HG03457 (cell line): Measurements from ENCODE around the gene EGLN2.
"Not testable (repeated sequence)": the region's sequence is repeated elsewhere in the genome, so short reads cannot be mapped to it uniquely, and the experiment has no call there.

ENCODE experiments used
- ATAC-seq: cut with Tn5 transposase; IDR thresholded peaks from one replicate; pipeline ENCODE4 v1.9.1; 2021; ENCODE audit warnings: moderate number of reproducible peaks; ENCODE audit not compliant: unreplicated experiment

The EGLN2 gene

DNA sequence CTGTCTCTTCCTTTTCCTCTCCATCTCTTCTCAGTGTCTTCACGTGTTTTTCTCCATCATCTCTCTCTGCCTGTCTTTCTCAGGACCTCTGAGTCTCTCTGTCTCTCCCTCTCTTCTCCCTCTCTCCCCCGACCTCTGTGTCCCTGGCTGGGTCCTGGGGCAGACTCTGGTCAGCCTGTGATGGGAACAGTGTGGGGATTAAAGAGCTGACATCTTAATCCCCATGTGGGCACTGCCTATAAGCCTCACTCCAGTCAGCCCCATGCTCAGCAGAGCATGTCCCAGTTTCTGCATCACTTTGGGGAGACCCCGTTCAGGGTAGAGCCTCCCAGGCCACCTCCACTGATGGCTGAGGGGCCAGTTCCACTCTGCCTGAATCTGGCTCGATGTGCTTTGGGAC, 16.2 kb downstream of the EGLN2 start:
- no peak for ATAC-seq

GRCh38 chr19:40818480-40819399, 19.7 kb downstream of the EGLN2 start:
- ATAC-seq: not testable (repeated sequence)

- not testable (repeated sequence) for ATAC-seq
Observed at GRCh38 chr19:40819479-40820234, 20.7 kb downstream of the EGLN2 start.

DNA sequence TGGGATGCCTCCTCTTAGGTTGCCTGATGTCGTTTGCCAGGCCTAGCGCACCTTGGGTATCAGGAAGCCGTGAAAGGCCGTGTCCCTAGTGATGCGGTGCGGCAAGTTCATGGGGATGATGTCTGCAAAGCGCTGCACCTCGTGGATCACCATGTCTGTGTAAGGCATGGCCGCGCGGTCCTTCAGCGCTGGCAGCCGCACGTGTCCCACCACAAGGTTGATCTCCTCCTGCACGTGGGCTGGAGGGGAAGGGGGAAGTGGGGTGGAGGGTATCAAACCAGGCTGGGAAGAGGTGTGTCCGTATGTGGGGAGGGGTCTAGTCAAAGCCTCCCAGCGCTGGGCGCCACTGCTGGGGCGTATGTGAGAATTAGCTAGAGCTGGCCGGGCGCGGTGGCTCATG, 23.2 kb downstream of the EGLN2 start:
- no peak for ATAC-seq

DNA sequence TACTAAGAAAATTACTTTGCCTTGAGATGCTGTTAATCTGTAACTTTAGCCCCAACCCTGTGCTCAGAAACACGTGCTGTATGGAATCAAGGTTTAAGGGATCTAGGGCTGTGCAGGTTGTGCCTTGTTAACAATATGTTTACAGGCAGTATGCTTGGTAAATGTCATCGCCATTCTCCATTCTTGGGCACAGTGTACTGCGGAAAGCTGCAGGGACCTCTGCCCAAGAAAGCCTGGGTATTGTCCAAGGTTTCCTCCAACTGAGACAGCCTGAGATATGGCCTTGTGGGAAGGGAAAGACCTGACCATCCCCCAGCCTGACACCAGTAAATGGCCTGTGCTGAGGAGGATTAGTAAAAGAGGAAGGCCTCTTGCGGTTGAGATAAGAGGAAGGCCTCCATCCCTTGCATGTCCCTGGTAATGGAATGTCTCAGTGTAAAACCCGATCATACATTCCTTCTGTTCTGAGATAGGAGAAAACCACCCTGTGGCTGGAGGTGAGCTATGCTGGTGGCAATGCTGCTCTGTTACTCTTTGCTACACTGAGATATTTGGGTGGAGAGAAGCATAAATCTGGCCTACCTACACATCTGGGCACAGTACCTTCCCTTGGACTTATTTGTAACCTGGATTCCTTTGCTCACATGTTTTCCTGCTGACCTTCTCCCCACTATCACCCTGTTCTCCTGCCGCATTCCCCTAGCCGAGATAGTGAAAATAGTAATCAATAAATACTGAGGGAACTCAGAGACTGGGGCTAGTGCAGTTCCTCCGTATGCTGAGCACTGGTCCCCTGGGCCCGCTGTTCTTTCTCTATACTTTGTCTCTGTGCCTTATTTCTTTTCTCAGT, 23.9 kb downstream of the EGLN2 start:
- not testable (repeated sequence) for ATAC-seq

- not testable (repeated sequence) for ATAC-seq
Observed at GRCh38 chr19:40824916-40825315, 25.9 kb downstream of the EGLN2 start.

DNA sequence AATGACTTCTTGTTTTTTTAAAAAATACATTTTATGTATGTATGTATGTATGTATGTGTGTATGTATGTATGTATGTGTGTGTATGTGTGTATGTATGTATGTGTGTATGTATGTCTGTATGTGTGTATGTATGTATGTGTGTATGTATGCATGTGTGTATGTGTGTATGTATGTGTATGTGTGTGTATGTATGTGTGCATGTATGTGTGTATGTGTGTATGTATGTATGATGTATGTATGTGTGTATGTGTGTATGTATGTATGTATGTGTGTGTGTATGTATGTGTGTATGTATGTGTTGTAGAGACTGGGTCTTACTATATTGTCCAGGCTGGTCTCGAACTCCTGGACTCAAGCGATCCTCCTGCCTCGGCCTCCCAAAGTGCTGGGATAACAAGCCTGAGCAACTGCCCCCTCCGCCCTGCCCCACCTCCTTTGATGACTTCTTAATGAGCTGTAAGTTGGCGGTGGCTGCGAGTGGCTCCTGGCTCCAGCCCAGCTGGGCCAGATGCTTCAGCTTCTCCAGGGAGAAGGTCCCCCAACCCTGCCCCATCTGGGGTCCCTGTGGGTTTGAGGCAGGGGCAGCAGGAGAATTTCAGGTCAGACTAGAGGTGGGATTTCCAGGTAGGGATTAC, 26.6 kb downstream of the EGLN2 start:
- not testable (repeated sequence) for ATAC-seq

GRCh38 chr19:40826312-40826698, 27.3 kb downstream of the EGLN2 start:
- ATAC-seq: not testable (repeated sequence)

- not testable (repeated sequence) for ATAC-seq
Observed at GRCh38 chr19:40826699-40827385, 27.9 kb downstream of the EGLN2 start.

- no peak for ATAC-seq
Observed at GRCh38 chr19:40827386-40828247, 28.6 kb downstream of the EGLN2 start.

DNA sequence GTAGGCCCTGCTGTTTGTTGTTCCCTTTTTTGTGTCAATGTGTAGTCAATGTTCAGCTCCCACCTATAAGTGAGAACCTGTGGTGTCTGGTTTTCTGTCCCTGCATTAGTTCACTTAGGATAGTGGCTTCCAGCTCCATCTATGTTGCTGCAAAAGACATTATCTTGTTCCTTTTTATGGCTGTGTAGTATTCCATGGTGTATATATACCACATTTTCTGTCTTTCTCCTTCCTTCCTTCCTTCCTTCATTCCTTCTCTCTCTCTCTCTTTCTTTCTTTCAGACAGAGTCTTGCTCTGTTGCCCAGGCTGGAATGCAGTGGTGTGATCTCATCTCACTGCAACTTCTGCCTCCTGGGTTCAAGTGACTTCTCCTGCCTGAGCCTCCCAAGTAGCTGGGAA, 30.2 kb downstream of the EGLN2 start:
- no peak for ATAC-seq

DNA sequence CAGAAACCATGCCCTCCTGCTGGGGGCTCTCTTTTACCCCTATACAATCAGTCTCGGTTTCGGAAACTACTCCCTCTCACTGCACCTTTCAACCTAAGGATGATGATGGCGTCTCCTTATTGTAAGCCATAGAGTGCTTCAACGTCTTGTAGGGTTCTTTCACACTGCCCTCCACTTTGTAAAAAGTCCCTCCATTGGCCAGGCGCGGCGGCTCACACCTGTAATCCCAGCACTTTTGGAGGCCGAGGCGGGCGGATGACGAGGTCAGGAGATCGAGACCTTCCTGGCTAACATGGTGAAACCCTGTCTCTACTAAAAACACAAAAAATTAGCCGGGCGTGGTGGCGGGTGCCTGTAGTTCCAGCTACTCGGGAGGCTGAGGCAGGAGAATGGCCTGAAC, 31.8 kb downstream of the EGLN2 start:
- not testable (repeated sequence) for ATAC-seq

DNA sequence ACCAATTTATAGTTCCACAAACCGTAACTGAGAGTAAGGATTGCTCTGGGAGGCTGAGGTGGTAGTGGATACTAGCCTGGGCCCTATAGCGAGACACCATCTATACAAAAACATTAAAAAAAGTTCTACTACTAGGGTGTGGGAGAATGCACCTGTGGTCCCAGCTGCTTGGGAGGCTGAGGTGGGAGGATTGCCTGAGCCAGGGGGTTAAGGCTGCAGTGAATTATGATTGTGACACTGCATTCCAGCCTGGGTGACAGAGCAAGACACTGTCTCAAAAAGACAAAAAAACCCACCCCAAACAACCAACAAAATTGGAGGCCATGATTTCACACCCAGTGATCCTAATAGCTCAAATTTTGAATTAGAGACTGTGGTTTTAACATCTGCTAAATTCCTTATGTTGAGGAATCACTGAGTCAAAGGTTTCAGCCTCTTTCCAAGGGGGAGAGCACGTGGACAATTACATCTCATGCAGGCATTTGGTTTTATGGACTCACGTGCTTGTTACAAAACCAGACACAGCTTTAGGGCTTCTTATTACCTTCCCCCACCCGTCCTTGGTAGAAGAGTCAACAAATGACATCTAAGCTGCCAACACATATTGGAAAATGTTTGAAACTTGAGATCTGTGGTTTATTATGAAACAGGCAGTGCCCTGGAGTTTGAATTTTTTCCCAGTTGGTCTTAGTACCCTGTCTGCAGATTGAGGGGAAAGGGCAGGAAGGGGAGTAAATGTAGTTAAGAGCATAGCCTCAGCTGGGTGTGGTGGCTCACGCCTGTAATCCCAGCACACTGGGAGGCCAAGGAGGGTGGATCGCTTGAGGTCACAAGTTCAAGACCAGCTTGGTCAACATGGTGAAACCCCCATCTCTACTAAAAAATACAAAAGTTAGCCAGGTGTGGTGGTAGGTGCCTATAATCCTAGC, 32.8 kb downstream of the EGLN2 start:
- ATAC-seq: no peak

DNA sequence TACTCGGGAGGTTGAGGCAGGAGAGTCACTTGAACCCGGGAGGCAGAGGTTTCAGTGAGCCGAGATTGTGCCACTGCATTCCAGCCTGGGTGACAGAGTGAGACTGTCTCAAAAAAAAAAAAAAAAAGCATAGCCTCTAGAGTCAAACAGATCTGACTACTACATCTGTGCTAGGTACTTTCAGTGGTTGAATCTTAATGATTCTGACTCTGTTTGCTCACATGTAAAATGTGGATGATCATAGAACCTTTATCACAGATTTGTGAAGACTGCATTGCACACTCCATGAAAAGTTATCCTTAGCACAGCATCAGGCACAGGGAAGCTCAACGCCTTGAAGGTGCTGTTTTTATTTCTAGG, 33.4 kb downstream of the EGLN2 start:
- not testable (repeated sequence) for ATAC-seq

DNA sequence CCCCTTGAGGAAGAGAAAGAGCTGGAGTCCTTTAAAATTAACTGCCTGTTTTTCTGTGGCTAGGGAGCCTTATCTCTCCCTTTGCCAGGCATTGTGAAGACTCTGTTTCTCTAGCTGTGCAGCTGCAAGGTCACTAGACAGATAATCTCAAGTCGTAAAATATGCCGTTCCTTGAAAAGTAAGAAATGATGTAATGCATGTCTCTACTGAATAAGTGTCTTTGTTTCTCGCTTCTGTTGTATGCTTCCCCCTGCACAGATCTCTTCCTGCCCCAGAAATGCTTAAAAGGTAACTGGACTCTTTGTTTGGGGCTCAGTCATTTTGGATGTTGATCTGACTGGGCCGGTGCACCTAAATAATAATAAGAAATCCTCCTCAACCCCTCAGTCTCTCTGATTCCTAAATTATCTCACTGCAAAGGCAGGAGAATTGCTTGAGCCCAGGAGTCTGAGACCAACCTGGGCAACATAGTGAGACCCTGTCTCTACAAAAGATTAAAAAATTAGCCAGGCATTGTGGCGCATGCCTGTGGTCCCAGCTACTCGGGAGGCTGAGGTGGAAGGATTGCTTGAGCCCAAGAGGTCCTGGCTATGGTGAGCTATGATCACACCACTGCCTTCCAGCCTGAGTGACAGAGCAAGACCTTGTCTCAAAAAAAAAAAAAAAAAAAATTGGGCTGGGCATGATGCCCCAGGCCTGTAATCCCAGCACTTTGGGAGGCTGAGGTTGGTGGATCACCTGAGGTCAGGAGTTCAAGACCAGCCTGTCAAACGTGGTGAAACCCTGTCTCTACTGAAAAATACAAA, 34.9 kb downstream of the EGLN2 start:
- ATAC-seq: not testable (repeated sequence)

DNA sequence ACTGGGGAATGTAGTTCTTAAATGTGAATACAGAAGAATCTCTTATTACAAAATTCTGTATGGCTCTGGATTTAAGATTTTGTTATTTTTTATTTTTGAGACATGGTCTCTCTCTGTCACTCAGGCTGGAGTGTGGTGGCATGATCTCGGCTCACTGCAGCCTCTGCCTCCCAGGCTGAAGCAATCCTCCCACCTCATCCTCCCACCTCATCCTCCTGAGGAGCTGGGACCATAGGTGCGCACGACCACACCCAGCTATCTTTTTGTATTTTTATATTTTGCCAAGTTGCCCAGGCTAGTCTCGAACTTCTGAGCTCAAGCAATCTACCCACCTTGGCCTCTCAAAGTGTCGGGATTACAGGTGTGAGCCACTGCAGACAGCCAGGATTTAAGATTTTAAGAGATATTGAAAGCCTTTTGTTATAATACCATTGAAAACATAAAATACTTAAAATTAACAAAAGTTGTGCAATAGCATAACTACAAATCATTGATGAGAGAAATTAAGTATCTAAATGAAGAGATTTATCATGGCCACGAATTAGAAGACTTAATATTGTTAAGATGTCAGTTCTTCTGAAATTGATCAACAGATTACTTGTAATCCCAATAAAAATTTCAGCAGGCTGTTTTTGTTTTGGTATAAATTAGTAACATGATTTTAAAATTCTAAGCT, 37.9 kb downstream of the EGLN2 start:
- ATAC-seq: no peak

DNA sequence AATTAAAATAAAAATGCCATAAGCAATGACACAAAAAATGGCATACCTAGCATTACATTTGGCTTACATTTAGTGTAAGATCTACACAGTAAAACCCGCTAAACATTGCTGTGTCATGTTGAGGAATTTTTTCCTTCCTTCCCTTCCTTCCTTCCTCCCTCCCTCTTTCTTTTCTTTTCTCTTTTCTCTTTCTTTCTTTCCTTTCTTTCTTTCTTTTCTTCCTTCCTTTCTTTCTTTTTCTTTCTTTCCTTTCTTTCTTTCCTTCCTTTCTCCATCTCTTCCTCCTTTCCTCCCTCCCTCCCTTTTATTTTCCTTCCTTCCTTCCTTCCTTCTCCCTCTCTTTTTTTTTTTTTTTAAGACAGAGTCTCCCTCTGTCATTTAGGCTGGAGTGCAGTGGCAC, 39.5 kb downstream of the EGLN2 start:
- not testable (repeated sequence) for ATAC-seq
